B cell (primary cell): ENCODE data around the gene MAPT. TPM values are rescaled to one million over a fixed set of nuclear protein-coding genes. Genes with fewer than 3 reads are reported as not detected.

Experiments
- ATAC-seq: fragments of 200-7000 bp; cut with Tn5 transposase; one replicate; pipeline ENCODE4 v1.10.0; 2021; ENCODE audit warnings: low read depth, mild to moderate bottlenecking, moderate number of reproducible peaks, moderate library complexity
- CTCF ChIA-PET: fragments of 350-600 bp; sonication (Branson Sonifier 250); formaldehyde crosslinking; loops from one replicate; lab custom pipeline; 2021; ENCODE audit warnings: antibody characterized with exemption, inconsistent platforms; lab: Charles Lee
- POLR2A ChIA-PET: fragments of 350-600 bp; sonication (Branson Sonifier 250); formaldehyde crosslinking; loops from one replicate; lab custom pipeline; 2021; ENCODE audit warnings: antibody characterized with exemption; lab: Charles Lee
- DNase-seq: peaks from one replicate; pipeline ENCODE4 v3.0.0; 2013
- H2AFZ ChIP-seq: 2 replicates; pipeline ENCODE4 v1.6.1; 2012; ENCODE audit warnings: mild to moderate bottlenecking, low read depth, low read length; ENCODE audit not compliant: insufficient read depth, poor library complexity, severe bottlenecking
- H3K27ac ChIP-seq, 2 donors: 1 replicate in 1 of 2; 2 replicates in 1 of 2; pipeline ENCODE4 v1.5.1; 2012 to 2013; ENCODE audit warnings: low read length in 2 of 2, mild to moderate bottlenecking in 2 of 2, moderate library complexity in 1 of 2
- H3K27me3 ChIP-seq, 4 experiments: fragments of 200-600 bp in 1 of 4; sonication (generic) in 1 of 4; replicated peaks in 1 of 4; 1 replicate in 2 of 4; 2 replicates in 2 of 4; pipeline versions ENCODE4 v1.6.1 to v1.7.0; 2013 to 2016; ENCODE audit warnings: low read length in 3 of 4, mild to moderate bottlenecking in 2 of 4, mixed read lengths in 1 of 4, moderate library complexity in 1 of 4; ENCODE audit not compliant: insufficient read depth in 4 of 4, control insufficient read depth in 3 of 4; ENCODE audit errors: control extremely low read depth in 1 of 4
- H3K36me3 ChIP-seq, 2 experiments: replicated peaks in 1 of 2; 1 replicate in 1 of 2; 2 replicates in 1 of 2; pipeline versions ENCODE4 v1.6.1 to v1.7.1; 2013; ENCODE audit warnings: low read length in 1 of 2; ENCODE audit not compliant: insufficient read depth in 2 of 2, control insufficient read depth in 1 of 2; ENCODE audit errors: control extremely low read depth in 1 of 2, extremely low read depth in 1 of 2
- H3K4me1 ChIP-seq, 2 donors: fragments of 200-600 bp in 1 of 2; sonication (generic) in 1 of 2; 1 replicate in 1 of 2; 2 replicates in 1 of 2; pipeline versions ENCODE4 v1.5.1 to v1.6.1; 2013 to 2017; ENCODE audit warnings: low read length in 2 of 2; ENCODE audit not compliant: control insufficient read depth in 2 of 2, insufficient read depth in 2 of 2
- H3K4me2 ChIP-seq: replicated peaks from 2 replicates; pipeline ENCODE3; 2012; ENCODE audit warnings: mild to moderate bottlenecking, low read depth, low read length; ENCODE audit not compliant: poor library complexity, severe bottlenecking
- H3K4me3 ChIP-seq, 5 experiments: fragments of 200-600 bp in 1 of 5; sonication (generic) in 1 of 5; 1 replicate in 3 of 5; 2 replicates in 2 of 5; pipeline versions ENCODE4 v1.5.1 to v1.7.0; 2011 to 2016; ENCODE audit warnings: low read length in 4 of 5, mild to moderate bottlenecking in 4 of 5, low read depth in 2 of 5, control low read depth in 1 of 5, moderate library complexity in 1 of 5; ENCODE audit not compliant: insufficient read depth in 1 of 5; ENCODE audit errors: control extremely low read depth in 1 of 5, extremely low read depth in 1 of 5
- H3K79me2 ChIP-seq: fragments of 200-600 bp; sonication (generic); one replicate; pipeline ENCODE4 v1.6.0; 2016; ENCODE audit warnings: low read length; ENCODE audit not compliant: control insufficient read depth, insufficient read depth
- H3K9ac ChIP-seq: fragments of 200-600 bp; sonication (generic); 2 replicates; pipeline ENCODE4 v1.6.1; 2017; ENCODE audit warnings: mild to moderate bottlenecking, low read length, moderate library complexity
- H3K9me3 ChIP-seq, 3 donors: one replicate each; pipeline versions ENCODE4 v1.6.1 to v1.7.1; 2013; ENCODE audit warnings: low read length in 2 of 3; ENCODE audit not compliant: control insufficient read depth in 2 of 3, insufficient read depth in 1 of 3; ENCODE audit errors: control extremely low read depth in 1 of 3
- H4K20me1 ChIP-seq: 2 replicates; pipeline ENCODE4 v1.6.0; 2012; ENCODE audit warnings: mild to moderate bottlenecking, low read length; ENCODE audit not compliant: insufficient read depth, control insufficient read depth, poor library complexity, severe bottlenecking
- H3K27ac Mint-ChIP-seq: one replicate; pipeline ENCODE4 v1.8.0; 2021; ENCODE audit warnings: mixed read lengths
- H3K27me3 Mint-ChIP-seq: one replicate; pipeline ENCODE4 v1.8.0; 2021; ENCODE audit warnings: mixed read lengths
- H3K4me1 Mint-ChIP-seq: one replicate; pipeline ENCODE4 v1.8.0; 2021; ENCODE audit warnings: mixed read lengths
- H3K4me3 Mint-ChIP-seq: one replicate; pipeline ENCODE4 v1.8.0; 2021; ENCODE audit warnings: mixed read lengths
- H3K9me3 Mint-ChIP-seq: one replicate; pipeline ENCODE4 v1.8.0; 2022; ENCODE audit warnings: mixed read lengths; ENCODE audit not compliant: insufficient read depth
- CTCF ChIP-seq: fragments of 200-600 bp; IDR thresholded peaks from one replicate; pipeline ENCODE4 v1.8.0; 2022; ENCODE audit warnings: antibody characterized with exemption, mild to moderate bottlenecking
- EZH2 ChIP-seq: IDR thresholded peaks from 2 replicates; pipeline ENCODE4 v1.6.1; 2012; ENCODE audit warnings: borderline replicate concordance, low read depth, mild to moderate bottlenecking, moderate library complexity, low read length; ENCODE audit not compliant: insufficient read depth, poor library complexity, severe bottlenecking
- WGBS: methylation state at CpG from one replicate; pipeline ENCODE4 v1.1.5; 2013; ENCODE audit warnings: missing lambda C conversion rate; ENCODE audit not compliant: insufficient coverage; 5-methylcytosine and 5-hydroxymethylcytosine counted together
- intact Hi-C: fragments of 100-400 bp; cut with micrococcal nuclease; formaldehyde crosslinking; loops from one replicate; pipeline ENCODE4 v1.10.0; 2022
- polyA plus RNA-seq: library from polyadenylated mRNA; depleted of rRNA; stranded (reverse); fragments of >200 nt; gene quantifications from 2 replicates; pipeline ENCODE4 v1.2.3, GENCODE V29; 2012
- total RNA-seq, 2 donors: library from RNA; stranded (reverse); fragments of 120-200 nt in 1 of 2; gene quantifications; 1 replicate in 1 of 2; 2 replicates in 1 of 2; pipeline versions ENCODE4 v1.2.3 to v1.2.4, GENCODE V29; 2013 to 2022

The MAPT gene
- total and polyA plus RNA-seq, 2 donors (not counting 1 experiment from before 2014, with no cell fraction given): 0.13 to 0.20 TPM

GRCh38 chr17:45983614-45984310, 89.4 kb downstream of the MAPT start:
- no peaks in the 10 kb centered on the region for H3K4me1 Mint-ChIP-seq
- TF ChIP-seq CTCF (no peak), EZH2 (no peak)

GRCh38 chr17:45984368-45984767, 90.0 kb downstream of the MAPT start:
- Histone ChIP-seq H3K4me2 (no peak overlapping the region), H3K27ac (no peak overlapping the region), H4K20me1 (no peaks in the 10 kb centered on the region), H2AFZ (no peak overlapping the region), H3K9me3 (no peaks in the 10 kb centered on the region), H3K79me2 (no peaks in the 10 kb centered on the region), H3K4me3 (no peak overlapping the region), H3K9ac (no peak overlapping the region), H3K27me3 (no peaks in the 10 kb centered on the region), H3K36me3 (no peaks in the 10 kb centered on the region), H3K4me1 (no peaks in the 10 kb centered on the region)
- H3K4me1 Mint-ChIP-seq: no peaks in the 10 kb centered on the region
- ATAC-seq (no peak), DNase-seq (no peak)
- CTCF ChIA-PET: no interaction called here
- intact Hi-C loops: no loop called here
- peaks cover 4% of the 10 kb centered on the region for H3K27me3 Mint-ChIP-seq
- H3K4me3 Mint-ChIP-seq: no peak overlapping the region
- 89% methylated on average over 5 of the region's 5 CpGs for WGBS
- no peak overlapping the region for H3K27ac Mint-ChIP-seq
- POLR2A ChIA-PET: no interaction called here
- no peaks in the 10 kb centered on the region for H3K9me3 Mint-ChIP-seq
- TF ChIP-seq EZH2: no peak
- no peak for TF ChIP-seq CTCF

More at GRCh38 chr17:45983614-45984310, 89.4 kb downstream of the MAPT start:
- Histone ChIP-seq H3K9ac (no peak overlapping the region), H3K4me1 (no peaks in the 10 kb centered on the region), H3K9me3 (no peaks in the 10 kb centered on the region), H3K4me2 (no peak overlapping the region), H3K27me3 (no peaks in the 10 kb centered on the region), H3K36me3 (no peaks in the 10 kb centered on the region), H2AFZ (no peak overlapping the region), H3K27ac (no peak overlapping the region), H3K79me2 (no peaks in the 10 kb centered on the region), H4K20me1 (no peaks in the 10 kb centered on the region), H3K4me3 (no peak overlapping the region)
- ChIA-PET CTCF (no interaction called here), POLR2A (no interaction called here)
- H3K9me3 Mint-ChIP-seq: no peaks in the 10 kb centered on the region
- no peak overlapping the region for H3K27ac Mint-ChIP-seq
- intact Hi-C loops: no loop called here
- no peak overlapping the region for H3K4me3 Mint-ChIP-seq
- H3K27me3 Mint-ChIP-seq: peaks cover 4% of the 10 kb centered on the region
- ATAC-seq (no peak), DNase-seq (no peak)
- 88% methylated on average over 29 of the region's 31 CpGs for WGBS
